ENCODE measurements around the gene ATRNL1.
"Not testable (repeated sequence)": the region's sequence is repeated elsewhere in the genome, so short reads cannot be mapped to it uniquely, and the experiment has no call there.

DNA sequence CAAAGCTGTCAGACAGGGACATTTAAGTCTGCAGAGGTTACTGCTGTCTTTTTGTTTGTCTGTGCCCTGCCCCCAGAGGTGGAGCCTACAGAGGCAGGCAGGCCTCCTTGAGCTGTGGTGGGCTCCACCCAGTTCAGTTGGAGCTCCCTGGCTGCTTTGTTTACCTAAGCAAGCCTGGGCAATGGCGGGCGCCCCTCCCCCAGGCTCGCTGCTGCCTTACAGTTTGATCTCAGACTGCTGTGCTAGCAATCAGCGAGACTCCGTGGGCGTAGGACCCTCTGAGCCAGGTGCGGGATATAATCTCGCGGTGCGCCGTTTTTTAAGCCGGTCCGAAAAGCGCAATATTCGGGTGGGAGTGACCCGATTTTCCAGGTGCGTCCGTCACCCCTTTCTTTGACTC, 274.8 kb downstream of the ATRNL1 start:
- TF ChIP-seq, protein P1, sequence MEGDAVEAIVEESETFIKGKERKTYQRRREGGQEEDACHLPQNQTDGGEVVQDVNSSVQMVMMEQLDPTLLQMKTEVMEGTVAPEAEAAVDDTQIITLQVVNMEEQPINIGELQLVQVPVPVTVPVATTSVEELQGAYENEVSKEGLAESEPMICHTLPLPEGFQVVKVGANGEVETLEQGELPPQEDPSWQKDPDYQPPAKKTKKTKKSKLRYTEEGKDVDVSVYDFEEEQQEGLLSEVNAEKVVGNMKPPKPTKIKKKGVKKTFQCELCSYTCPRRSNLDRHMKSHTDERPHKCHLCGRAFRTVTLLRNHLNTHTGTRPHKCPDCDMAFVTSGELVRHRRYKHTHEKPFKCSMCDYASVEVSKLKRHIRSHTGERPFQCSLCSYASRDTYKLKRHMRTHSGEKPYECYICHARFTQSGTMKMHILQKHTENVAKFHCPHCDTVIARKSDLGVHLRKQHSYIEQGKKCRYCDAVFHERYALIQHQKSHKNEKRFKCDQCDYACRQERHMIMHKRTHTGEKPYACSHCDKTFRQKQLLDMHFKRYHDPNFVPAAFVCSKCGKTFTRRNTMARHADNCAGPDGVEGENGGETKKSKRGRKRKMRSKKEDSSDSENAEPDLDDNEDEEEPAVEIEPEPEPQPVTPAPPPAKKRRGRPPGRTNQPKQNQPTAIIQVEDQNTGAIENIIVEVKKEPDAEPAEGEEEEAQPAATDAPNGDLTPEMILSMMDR (conservative IDR thresholded peaks at IDR 0.05; ENCODE audit: low read depth, low read length), result not testable (repeated sequence)
- not testable (repeated sequence) for TF ChIP-seq EZH2phosphoT487 (IDR thresholded peaks at IDR 0.05; ENCODE audit: borderline replicate concordance, low read length); EZH2 (IDR thresholded peaks at IDR 0.05; ENCODE audit: low read length, unreplicated experiment)
